Stimulated activated CD4-positive, alpha-beta T cell treated with anti-CD3 and anti-CD28 coated beads, Interleukin-4, amount 100 ng/mL, for 1 hour (primary cell): ENCODE measurements around the gene FAM3C.

Source experiments
- DNase-seq: peaks from one replicate; pipeline ENCODE4 v3.0.0-alpha.2; 2020

Gene FAM3C

GRCh38 chr7:121376979-121377378 is 19.1 kb downstream of the FAM3C start:
- no peak for DNase-seq

DNA sequence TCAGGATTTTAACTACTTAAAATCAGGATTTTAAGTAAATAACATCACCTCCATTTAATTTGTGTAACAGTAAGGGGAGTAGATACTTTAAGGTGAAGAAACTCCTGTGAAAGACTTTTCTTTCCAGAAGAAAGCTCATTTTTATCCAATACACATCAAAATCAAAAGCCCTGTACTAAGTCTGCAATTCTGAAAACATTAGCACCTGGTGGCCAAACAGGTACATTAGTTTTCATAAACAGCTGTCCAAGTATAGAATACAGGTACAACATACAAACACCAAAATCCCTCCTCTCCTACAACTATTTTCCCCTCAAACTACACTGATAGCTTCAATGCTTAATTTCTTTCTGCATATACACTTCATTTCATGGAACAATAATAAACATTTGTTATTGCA is 22.9 kb downstream of the FAM3C start:
- DNase-seq = no peak

DNA sequence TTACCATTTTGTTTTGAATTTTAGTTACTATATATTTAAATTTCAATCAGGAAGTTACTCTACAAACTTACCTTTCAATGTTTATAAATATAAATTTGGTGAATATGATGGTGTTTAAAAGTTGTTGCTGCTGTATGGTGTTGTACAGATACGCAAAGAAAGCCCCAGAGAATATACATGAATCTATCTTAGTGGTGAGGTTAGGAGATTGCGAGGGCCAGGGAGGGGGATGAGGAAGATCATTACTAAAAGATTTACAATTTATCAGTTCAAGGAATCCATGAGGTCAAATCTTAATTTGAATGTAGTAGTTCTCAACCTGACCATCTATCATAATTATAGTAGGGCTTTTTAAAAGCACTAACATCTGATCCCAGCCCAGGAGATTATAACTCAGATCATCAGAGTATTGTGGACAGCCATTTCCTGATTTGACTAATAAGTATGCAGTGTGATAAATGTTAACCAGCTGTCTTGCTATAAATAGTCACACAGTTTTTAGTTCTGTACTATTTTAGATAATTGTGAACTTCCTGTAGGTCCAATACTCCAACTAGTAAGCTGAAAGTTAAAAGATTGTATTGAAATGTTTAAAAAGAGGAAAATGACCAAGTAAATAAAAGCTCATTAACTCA is 23.6 kb downstream of the FAM3C start:
- no peak for DNase-seq

- no peak for DNase-seq
Measured at GRCh38 chr7:121371883-121372282, 24.2 kb downstream of the FAM3C start.

DNA sequence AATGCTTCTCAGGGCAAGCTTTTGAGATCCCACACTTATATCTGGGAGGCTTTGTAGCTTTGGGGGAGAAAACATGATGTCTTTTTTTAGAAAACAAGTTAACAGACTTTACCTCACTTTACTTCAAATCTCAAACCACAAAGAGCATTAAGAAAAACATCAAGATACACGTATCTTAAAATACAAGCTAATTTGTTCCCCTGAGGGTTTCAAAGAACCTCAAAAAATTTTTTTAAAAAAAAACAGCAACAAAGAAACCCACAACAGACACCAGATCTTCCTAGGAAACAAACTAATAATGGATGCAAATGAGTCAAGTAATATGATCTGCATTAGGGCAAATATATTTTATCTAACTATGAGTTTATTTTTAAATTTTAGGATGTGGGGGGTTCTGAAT is 24.7 kb downstream of the FAM3C start:
- DNase-seq = no peak

- DNase-seq = no peak
Measured at GRCh38 chr7:121369462-121369861, 26.6 kb downstream of the FAM3C start.

GRCh38 chr7:121366852-121367431 is 29.2 kb downstream of the FAM3C start:
- DNase-seq = no peak

GRCh38 chr7:121360564-121360963 is 35.5 kb downstream of the FAM3C start:
- no peak for DNase-seq

DNA sequence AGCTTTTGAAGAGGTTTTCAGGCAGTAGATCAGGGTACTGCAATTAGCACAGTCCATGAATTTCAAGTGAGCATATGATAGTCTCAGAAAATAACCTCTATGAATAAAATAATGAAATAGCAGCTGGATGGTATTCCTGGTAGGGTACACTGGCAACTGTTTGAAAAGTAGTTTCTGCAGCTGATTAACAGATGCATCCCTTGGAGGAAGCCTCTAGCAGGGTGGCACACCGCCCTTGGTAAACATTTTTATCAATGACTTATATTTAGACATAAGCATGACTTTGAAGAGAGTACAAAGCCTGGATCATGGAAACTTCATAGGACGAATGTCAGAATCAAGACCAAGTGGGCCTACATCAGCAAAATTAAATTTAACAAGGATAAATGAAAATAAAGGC is 40.5 kb downstream of the FAM3C start:
- no peak for DNase-seq

- no peak for DNase-seq
Measured at GRCh38 chr7:121352323-121352722, 43.8 kb downstream of the FAM3C start.

GRCh38 chr7:121351682-121352081 is 44.4 kb downstream of the FAM3C start:
- no peak for DNase-seq

GRCh38 chr7:121344497-121344896 is 51.6 kb downstream of the FAM3C start:
- DNase-seq = no peak

- DNase-seq = no peak
Measured at GRCh38 chr7:121344093-121344492, 52.0 kb downstream of the FAM3C start.

GRCh38 chr7:121343302-121343701 is 52.8 kb downstream of the FAM3C start:
- DNase-seq = no peak

GRCh38 chr7:121342631-121343030 is 53.5 kb downstream of the FAM3C start:
- no peak for DNase-seq

DNA sequence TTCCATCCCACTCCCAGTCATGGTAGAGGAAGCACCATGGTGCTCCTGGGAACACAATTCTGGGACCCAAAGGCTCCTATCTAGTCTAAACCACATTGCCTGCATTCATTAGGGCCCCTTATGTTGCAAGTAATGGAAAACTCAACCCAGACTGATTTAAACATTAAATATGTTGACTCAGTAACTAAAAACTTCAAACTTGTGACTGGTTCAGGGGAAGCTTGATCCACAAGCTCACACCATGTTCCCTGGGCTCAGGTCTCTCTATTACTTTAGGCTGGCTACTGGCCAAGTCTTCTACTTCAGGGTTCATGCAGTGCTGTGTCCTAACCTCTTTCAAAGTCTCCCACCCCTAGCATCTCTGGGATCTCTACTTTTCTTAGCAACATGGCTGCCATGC is 54.2 kb downstream of the FAM3C start:
- DNase-seq = no peak

- no peak for DNase-seq
Measured at GRCh38 chr7:121339082-121339481, 57.0 kb downstream of the FAM3C start.

GRCh38 chr7:121337398-121337797 is 58.7 kb downstream of the FAM3C start:
- no peak for DNase-seq

DNA sequence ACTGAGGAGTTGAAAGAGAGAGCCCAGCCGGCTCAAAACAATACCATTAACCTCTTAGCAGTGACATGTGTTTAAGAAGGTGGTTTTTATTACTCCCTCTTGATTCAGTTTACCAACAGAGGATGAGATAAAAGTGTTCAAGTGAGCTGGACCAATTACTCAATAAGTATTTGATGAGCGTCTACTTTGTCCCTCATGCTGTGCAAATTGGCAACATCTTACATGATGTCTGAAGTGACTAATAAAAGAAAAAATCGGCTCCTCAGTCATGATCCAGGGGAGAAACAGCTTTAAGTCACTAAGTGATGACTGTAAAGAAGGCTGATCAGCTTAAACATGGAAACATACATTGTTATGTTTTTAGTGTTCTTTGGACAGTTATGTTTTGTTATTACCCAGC is 59.5 kb downstream of the FAM3C start:
- no peak for DNase-seq

- DNase-seq = no peak
Measured at GRCh38 chr7:121334875-121335648, 61.0 kb downstream of the FAM3C start.

- no peak for DNase-seq
Measured at GRCh38 chr7:121334376-121334775, 61.7 kb downstream of the FAM3C start.

GRCh38 chr7:121331574-121331973 is 64.5 kb downstream of the FAM3C start:
- DNase-seq = no peak

DNA sequence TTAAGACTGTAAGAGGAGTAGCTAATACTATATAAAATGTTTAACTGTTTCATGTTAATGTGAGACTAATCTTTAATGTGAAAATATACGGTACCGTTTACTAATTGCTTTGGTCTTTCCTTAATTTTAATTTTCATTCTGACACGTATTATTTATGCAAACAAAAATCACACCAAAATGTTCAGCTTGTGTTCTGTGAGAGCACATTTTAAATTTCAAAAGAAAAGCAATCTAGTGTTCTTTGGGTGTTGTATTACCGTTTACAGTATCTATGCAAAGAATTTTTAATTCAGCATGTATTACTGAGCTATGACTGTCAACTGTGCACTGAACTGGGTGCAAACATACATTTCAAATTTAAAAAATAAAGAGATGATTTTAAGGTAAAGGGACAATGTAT is 65.1 kb downstream of the FAM3C start:
- no peak for DNase-seq

GRCh38 chr7:121330053-121330833 is 65.9 kb downstream of the FAM3C start:
- no peak for DNase-seq
